Measurements from ENCODE around the gene PKN2.

GRCh38 chr1:88877382-88877825 is 193.3 kb downstream of the PKN2 start:
- TF ChIP-seq EZH2 (IDR thresholded peaks at IDR 0.05): no peak
- TF ChIP-seq POLR2AphosphoS5 (IDR thresholded peaks at IDR 0.05; ENCODE audit: borderline replicate concordance, low read depth, low read length): no peak

All from SK-N-MC (cell line).